ENCODE data around the gene RASAL2.
"Not testable (repeated sequence)": the region's sequence is repeated elsewhere in the genome, so short reads cannot be mapped to it uniquely, and the experiment has no call there.

Gene RASAL2

DNA sequence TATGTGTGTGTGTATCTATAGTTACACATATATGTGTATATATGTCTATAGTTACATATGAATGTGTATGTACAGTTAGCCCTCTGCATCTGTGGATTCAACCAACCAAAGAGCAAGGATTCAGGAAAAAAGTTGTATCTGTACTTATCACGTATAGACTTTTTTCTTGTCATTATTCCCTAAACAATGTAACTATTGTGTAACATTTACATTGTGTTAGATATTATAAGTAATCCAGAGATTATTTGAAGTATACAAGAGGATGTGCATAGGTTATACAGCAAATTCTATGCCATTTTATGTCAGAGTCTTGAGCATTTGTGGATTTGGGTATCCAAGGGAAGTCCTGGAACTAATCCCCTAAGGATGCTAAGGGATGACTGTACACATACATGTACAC is 71.3 kb downstream of the RASAL2 start:
- DNase-seq (ENCODE audit: low spot score) = no peak

DNA sequence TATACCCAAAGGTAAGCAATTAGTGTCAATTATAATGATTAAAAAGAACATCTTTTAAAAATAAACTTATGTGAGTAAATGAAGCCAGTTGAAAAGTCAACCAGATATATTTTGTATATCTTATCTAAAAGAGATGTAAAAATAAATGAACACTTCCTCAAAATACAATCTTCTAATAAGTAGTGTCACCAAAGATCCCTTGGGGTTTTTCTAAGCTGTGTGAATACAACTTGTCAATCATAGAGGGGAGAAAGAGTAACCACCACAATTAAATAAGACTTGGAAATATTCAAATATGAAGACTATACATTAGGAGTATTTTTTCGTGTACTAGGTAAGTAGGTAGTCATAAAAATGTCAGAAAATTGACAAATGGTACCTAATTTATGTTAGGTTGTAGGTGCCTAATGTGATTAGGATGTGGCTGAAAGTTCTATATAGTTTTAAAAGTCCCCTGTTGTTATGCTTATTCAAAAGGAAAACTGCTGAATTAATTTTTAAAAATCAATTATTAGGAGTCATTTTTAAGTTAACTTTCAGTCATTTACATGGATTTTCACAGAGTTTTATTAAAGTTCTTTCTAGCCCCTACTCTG is 72.6 kb downstream of the RASAL2 start:
- no peak for DNase-seq (ENCODE audit: low spot score)

DNA sequence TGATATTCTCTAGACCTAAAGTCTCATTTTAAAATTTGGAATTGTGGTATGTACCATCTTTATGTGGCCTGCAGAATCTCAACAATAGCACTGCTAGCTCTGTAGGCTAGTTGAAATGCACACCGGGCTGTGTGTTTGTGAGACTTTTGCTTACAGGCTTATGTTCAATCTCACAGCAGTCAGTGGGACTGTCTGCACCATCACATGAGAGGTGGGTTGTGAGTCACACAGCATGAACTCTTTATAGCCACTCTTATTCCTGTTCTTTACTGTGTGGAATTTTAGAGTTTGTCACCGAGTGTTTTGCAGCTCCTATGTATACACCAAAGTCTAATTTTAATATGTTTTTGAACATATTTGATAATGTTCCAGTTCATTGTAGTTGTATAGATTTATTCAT is 74.6 kb downstream of the RASAL2 start:
- no peak for DNase-seq (ENCODE audit: low spot score)

DNA sequence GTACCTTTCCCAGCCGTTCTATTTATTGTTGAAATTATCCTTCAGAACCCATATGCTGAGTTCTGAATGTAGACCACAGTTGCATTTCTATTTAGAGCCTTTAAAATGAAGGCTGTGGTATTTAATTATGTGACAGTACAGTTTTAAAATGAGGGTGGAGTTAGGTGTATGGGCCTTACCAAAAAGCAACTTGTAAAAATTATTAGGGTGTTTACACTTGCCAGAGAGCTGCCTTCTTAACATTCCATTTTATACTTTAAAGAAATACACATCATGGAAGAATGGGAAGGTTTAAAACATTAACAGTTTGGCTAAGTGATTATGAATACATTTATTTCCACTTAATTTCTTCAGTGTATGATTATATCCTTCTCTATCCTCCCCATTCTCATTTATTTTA is 75.7 kb downstream of the RASAL2 start:
- DNase-seq (ENCODE audit: low spot score) = no peak

DNA sequence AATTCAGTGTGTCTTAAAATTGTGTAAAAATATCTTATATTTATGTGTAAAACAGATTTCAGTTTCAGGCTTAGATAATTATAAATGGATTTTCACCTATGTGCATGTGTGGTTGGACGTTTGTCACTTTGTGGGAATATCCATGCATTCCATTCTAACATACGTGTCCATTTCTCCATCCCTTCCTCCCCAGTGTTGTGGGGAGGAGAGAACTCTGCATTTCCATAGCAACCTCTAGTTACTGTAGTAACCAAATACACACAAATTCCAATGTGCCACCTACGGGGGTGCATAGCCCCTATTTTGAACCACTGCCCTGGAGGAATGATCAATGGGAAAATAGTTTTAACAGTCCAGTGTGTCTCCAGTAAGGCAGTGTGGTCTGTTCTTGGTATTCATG is 79.0 kb downstream of the RASAL2 start:
- no peak for DNase-seq (ENCODE audit: low spot score)

DNA sequence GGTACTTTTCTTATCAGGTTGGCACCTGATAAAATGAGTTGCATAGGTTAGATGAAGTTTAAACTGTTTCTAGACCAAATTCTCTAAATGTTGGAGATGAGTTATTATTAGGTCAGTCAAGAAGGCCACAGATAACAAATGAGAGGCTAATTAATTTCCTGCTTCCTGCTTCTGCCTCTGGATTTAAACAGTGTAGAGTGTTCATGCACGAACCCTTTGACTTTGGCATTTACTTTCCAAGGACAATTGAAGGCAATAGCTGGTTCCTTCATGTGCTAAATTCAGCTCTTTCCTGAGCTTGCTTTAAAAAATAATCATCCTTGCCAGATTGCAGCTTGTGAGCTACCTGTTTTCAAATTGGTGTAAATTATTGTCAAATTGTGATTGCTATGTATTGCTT is 80.6 kb downstream of the RASAL2 start:
- DNase-seq (ENCODE audit: low spot score) = no peak

DNA sequence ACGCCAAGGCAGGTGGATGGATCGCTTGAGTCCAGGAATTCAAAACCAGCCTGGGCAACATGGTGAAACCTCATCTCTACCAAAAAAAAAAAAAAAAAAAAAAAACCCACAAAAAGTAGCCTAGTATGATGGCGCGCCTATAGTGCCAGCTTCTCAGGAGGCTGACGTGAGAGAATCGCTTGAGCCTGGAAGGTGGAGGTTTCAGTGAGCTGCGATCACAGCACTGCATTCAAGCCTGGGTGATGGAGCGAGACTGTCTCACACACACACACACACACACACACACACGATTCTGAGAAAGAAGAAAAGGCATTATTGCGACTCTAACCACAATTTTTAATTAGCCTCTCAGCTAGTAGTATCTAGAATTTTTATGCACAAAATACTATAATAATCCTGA is 86.5 kb downstream of the RASAL2 start:
- DNase-seq (ENCODE audit: low spot score) = no peak

DNA sequence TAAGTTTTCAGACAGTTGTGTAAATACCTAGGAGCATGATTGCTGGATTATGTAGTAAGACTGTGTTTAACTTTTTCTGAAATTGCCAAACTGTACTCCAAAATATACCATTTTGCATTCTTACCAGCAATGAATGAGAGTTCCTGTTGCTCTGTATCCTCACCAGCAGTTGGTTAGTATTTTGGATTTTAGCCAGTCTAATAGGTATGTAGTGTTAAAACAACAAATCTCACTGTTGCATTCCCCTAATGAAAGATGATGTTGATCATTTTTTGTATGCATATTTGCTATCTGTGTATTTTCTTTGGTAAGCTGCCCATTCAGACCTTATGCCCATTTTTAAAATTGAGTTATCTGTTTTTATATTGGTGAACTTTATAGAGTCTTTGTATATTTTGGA is 89.9 kb downstream of the RASAL2 start:
- DNase-seq (ENCODE audit: low spot score) = no peak

DNA sequence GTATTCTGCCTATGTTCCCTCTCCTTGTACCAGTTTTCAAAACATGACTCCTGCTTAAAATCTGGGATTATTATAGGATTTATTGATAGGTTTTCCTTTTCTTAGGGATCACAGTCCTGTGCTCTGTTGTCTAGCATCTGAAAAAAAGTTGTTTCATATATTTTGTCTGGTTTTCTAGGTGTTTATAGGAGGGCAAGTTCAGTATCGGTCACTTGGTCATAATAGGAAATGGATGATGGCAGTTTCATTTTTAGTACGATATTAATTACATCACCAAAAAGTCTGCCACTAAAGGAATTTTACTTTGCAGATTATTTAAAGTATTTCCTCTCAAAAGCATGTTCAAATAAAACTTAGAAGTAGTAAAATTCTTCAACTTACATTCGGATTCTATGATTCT is 94.4 kb downstream of the RASAL2 start:
- DNase-seq (ENCODE audit: low spot score) = no peak

DNA sequence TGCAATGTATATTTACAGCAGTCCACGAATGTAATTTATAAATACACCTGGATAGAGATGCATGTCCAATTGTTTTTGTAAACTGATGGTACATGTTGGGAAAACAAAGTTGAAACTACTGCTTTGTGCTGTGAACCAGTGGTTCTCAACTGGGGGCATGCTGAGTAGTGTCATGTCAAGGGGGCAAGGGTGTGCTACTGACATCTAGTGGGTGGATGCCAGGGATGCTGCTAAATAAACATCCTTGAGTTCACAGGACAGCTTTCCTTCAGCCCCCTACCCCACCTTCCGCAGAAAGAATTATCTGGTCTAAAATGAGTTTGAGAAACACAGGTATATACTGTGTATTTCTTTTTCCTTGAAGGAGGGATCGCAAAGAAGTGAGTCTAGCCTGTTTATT is 95.9 kb downstream of the RASAL2 start:
- DNase-seq (ENCODE audit: low spot score) = peak; percentile 20

DNA sequence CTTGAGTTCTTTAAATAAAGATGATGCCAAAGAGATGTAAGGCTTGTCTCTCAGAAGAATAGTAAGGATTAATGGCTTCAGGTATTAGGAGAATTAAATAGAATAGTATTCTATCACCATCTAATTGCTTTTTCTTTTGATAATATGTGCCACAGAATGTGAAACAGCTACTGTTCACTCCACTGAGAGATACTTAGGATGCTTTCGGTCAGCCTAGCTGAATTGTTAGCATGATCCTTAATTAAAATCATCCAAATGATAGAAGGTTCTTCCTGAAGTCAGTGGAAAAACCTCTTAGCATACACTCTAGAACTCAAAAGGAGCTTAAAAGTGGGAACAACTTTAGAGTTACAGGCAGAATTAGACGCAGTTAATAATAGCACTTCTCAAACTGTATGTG is 97.0 kb downstream of the RASAL2 start:
- DNase-seq (ENCODE audit: low spot score) = no peak

DNA sequence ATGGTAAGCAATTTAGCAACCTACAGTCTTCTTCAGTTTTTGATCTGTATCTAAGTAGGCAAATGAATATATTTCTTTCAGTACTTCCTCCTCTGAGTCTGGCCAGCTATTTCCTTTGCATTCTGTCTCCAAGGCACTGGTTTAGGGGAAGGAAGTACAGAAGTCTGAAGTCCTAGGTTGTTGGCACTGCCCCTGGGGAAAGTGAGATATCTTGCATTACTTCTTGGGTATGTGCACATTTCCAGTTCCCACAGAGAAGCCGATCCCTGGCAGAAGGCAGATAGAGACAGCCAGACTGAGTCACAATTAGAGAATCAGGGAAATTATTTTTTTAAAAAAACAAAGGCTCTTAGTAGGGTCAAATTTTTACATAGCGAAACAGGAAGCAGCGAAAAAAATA is 98.8 kb downstream of the RASAL2 start:
- no peak for DNase-seq (ENCODE audit: low spot score)

DNA sequence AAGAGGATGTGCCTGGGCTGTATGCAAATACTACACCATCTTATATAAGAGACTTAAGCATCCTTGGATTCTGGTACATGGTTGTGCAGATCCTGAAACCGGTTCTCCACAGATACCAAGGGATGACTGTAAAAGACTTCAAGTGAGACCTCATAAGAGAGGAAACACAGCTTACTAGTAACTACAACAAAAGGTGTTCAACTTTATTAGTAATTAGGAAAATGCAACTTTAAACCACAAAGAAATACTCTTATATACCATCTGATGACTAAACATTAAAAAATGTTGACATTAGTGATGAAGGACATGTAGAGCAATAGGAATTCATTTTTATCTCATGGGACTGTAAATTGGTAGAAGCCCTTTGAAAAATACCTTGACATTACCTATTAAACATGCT is 102.7 kb downstream of the RASAL2 start:
- no peak for DNase-seq (ENCODE audit: low spot score)

DNA sequence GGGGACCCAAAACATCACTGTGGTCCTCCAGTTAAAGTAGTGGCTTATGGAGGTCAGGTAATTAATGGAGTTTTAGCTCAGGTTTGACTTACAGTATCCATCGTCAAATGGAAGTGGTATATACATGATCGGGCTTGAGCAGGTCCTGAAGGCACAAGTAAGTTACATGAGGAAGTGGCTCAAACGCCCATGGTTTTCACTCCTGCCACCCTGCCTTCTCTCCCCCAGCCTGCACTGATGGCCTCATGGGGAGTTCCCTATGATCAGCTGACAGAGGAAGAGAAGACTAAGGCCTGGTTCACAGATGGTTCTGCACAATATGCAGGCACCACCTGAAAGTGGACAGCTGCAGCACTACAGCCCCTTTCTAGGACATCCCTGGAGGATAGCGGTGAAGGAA is 108.2 kb downstream of the RASAL2 start:
- not testable (repeated sequence) for DNase-seq (ENCODE audit: low spot score)

DNA sequence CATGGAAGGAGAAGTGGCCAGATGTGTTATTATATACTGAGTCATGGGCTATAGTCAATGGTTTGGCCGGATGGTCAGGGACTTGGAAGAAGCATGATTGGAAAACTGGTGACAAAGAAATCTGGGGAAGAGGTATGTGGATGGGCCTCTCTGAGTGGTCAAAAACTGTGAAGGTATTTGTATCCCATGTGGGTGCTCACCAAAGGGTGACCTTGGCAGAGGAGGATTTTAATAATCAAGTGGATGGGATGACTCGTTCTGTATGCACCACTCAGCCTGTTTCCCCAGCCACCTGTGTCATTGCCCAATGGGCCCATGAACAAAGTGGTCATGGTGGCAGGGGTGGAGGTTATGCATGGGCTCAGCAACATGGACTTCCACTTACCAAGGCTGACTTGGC is 108.6 kb downstream of the RASAL2 start:
- not testable (repeated sequence) for DNase-seq (ENCODE audit: low spot score)

DNA sequence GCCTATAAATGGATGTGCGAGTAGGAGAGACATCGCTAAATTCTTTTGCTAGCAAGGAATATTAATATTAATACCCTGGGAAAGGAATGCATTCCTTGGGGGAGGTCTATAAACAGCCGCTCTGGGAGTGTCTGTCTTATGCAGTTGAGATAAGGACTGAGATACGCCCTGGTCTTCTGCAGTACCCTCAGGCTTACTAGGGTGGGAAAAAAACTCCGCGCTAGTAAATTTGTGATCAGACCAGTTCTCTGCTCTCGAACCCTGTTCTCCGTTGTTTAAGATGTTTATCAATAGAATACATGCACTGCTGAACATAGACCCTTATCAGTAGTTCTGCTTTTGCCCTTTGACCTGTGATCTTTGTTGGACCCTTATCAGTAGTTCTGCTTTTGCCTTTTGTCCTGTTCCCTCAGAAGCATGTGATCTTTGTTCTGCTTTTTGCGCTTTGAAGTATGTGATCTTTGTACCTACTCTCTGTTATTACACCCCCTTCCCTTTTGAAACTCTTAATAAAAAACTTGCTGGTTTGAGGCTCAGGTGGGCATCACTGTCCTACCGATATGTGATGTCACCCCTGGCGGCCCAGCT is 114.5 kb downstream of the RASAL2 start:
- DNase-seq (ENCODE audit: low spot score) = not testable (repeated sequence)

DNA sequence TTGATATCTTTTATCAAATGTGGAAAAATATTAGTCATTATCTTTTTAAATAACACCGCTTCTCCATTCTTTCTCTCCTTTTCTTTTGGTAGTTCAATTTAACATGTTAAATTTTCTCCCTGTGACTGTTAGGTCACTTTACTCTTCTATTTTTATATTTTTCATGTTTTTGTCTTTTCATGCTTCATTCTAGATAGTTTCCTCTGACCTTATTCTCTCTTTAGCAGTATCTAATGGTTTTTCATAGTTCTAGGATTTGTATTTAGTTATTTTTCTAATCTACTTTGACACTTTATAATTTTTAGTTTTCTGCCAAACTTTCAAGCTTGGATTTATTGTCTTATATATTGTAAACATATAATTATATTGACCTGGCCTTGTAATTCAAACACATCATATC is 116.0 kb downstream of the RASAL2 start:
- DNase-seq (ENCODE audit: low spot score) = no peak

DNA sequence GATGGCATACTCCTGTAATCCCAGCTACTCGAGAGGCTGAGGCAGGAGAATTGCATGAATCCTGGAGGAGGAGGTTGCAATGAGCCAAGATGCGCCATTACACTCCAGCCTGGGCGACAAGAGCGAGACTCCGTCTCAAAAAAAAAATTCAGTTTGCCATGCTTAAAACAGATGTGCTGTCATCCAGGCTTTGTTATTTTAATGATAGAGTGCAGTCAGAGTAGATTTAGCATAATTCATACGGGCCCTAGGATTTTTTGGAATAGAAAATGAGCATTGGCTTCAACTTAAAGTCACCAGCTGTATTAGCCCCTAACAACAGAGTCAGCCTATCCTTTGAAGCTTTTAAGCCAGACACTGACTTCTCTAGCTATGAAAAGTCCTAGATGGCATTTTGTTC is 124.6 kb downstream of the RASAL2 start:
- DNase-seq (ENCODE audit: low spot score) = no peak

DNA sequence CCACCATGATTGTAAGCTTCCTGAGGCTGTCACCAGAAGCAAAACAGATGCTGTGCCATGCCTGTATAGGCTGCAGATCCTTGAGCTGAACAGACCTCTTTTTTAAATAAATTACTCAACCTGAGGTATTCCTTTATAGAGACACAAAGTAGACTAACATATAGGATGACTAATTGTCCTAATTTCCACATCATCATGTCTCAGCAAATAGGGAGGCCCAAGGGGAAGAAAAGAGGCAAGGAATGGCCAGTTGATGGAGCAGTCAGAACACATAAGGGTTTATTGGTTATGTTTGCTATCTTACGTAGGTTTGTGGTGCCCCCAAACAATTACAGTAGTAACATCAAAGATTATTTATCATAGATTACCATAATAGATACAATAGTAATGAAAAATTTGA is 126.2 kb downstream of the RASAL2 start:
- DNase-seq (ENCODE audit: low spot score) = no peak

DNA sequence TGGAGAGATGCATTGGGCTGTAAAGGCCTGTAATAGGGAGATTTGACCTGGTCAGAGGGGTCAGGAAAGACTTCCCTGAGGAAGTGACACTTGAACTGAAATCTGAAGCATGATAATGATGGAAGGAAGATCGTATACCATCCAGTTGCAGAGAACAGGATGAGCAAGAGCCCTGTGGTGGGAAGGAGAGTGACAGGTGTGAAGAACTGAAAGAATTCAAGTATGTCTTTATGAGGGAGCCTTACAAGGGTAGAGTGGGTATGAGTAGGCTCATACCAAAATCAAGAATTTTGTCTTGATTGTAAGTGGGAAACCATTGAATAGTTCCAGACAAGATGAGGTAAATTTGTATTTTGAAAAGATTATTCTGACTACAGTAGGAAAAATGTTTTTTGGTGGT is 129.4 kb downstream of the RASAL2 start:
- no peak for DNase-seq (ENCODE audit: low spot score)

DNA sequence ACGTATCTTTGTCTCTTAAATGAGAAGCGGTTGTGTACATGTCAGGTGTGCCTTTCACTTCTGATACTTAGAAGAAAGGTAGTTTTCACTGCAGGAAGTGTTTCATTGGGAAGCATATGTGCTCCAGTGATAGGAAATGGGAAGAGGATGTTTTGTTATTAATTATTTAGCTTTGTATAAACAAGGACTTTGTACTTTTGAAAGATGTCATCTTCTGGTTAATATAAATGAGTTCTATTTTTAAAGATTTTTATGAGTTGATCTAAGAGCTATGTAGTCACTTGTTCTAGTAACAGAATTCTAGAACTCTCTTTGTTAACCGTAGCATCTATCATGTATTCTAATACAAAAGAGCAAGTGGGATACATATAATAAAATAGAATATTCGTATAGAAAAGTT is 130.5 kb downstream of the RASAL2 start:
- DNase-seq (ENCODE audit: low spot score) = no peak

DNA sequence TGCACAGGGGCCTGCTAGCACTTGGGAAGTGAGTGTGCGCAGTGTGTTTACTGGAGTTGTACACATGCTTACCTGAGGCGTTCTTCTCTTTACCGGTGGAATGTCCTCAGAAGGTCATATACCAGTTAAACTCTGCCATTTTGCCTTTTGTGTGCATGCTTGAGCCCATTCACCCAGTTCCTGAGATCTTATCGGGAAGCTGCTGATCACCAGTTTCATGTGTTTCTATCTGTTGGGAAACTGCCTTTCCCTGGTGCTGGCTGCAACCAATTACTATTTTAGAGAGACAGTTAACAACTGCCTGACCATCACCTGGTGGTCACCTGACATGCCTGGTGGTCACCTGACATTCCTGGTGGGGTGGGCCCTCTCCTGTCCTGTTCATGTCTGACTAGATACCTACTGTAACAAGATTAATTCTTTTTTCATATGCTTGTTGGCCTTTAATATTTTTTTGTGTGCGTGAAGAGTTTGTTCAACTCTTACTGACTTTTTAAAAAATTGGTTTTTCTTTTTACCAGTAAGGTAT is 137.0 kb downstream of the RASAL2 start:
- no peak for DNase-seq (ENCODE audit: low spot score)

DNA sequence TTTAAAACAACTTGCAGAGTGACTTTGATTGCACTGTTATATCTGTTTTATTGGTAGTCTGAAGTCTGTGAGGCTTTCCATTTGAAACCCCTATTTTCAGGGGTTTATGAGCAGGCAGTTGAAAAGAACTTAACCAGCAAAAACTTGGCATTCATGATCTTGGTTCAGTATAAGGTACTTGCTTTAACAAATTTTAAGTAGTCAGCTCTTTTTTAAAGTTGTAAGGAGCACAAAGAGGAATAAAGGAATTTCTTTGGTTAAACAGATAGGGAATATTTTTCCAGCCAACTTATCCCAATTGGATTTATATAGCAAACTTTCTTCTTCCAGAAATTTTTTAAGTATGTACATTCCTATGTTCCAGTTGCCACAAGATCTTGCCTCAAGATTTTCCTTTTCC is 138.2 kb downstream of the RASAL2 start:
- DNase-seq (ENCODE audit: low spot score) = no peak

DNA sequence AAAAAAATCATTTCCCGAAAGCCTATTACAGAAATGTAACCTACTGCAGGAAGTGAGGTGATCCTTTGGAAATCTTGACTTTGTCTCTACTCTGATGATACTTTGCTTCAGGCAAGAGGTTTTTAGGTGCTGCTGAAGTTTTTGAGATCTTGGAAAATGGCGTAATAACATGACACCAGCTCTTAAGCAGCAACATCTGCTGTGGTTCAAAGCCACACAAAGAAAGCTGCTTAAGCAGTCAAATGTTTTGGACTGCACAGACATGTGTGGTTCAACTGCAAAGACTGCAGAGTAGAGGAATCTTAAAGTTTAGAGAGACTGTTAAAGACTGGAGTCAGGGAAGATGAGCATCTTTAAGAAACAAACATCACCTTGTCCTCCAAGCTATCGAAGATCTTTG is 139.0 kb downstream of the RASAL2 start:
- no peak for DNase-seq (ENCODE audit: low spot score)
